NCI-H446 treated with DMSO at 0.1 percent for 48 hours (cell line): ENCODE data around the gene COLGALT1.
"Not testable (repeated sequence)": the region's sequence is repeated elsewhere in the genome, so short reads cannot be mapped to it uniquely, and the experiment has no call there.

Source experiments
- DNase-seq: peaks from one replicate; lab custom pipeline; 2025; lab: John Stamatoyannopoulos, UW

The COLGALT1 gene

DNA sequence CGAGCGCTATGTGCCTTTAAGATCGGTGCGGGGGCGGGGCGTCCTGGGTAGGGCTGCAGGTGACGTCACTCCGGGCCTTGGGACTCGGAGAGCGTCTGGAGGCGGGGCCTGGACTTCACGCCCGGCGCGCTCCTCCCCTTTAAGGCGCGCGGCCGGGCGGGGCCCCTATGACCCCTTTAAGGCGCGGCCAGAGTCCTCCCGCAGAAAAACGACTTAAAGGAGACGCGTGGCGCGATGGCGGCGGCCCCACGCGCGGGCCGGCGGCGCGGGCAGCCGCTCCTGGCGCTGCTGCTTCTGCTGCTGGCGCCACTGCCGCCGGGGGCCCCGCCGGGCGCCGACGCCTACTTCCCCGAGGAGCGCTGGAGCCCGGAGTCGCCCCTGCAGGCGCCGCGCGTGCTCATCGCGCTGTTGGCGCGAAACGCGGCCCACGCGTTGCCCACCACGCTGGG lies at the start of gene COLGALT1:
Gene COLGALT1, plus strand, starts transcription at position 170 of the 449 bp plus-strand sequence. Its CDS starts 65 bp downstream, at position 235.
- DNase-seq, result peak; percentile 91

DNA sequence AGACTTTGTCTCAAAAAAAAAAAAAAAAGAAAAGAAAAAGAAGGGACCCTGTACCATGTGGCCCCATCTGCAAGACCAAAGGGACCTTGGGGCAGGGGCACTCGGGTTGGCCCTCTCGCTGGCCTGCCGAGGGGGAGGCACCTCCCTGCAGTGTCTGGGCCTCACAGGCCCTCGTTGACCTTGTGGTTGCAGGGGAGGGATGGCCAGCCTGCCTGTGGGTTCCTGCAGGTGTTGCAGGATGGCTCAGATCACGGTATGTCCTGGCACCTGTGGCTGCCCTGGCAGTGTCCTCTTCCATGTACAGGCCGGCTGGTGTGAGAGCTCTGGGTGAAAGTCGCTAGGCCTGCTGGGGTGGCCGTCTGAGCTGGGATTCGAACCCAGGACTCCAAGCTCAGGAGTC lies 48.7 kb upstream of the COLGALT1 start:
- no peak for DNase-seq

DNA sequence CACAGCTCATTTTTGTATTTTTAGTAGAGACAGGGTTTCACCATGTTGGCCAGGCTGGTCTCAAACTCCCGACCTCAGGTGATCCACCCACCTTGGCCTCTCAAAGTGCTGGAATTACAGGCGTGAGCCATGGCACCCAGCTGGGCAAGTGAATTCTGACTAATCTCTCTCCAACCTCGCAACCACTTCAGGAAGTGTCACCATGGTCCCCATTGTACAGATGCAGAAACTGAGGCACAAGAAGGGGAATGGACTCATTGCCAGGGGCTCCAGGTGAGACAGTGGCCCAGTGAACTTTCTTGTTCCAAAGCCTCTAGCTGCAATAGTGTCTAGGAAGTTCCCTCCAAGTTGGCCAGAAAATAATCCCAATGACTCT lies 46.9 kb upstream of the COLGALT1 start:
- DNase-seq, result not testable (repeated sequence)

DNA sequence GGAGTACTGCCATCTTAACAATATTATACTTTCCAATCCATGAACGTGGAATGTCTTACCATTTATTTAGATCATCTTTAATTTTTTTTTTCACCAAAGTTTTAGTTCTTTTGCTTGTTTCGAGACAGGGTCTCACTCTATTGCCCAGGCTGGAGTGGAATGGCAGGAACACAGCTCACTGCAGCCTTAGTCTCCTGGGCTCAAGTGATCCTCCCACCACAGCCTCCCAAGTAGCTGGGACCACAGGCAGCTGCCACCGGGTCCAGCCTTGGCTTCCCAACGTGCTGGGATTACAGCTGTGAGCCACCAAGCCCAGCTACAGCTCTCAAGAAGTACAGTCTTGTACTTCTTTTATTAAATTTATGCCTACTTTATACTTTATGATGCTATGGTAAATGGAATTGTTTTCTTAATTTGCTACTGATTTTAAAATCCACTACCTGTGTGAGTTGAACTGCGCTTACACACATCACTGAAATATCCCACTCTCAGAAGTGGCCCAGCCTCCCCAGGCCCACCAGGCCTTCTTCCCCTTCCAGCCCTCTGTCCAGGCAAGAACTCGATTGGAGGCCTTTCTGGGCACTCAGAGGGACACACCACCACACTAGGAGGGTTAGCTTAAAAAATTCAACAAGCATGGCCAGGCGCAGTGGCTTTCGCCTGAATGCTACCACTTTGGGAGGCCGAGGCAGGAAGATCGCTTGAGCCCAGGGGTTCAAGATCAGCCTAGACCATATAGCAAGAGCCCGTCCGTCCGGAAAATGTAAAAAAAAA lies 45.0 kb upstream of the COLGALT1 start:
- DNase-seq, result no peak

DNA sequence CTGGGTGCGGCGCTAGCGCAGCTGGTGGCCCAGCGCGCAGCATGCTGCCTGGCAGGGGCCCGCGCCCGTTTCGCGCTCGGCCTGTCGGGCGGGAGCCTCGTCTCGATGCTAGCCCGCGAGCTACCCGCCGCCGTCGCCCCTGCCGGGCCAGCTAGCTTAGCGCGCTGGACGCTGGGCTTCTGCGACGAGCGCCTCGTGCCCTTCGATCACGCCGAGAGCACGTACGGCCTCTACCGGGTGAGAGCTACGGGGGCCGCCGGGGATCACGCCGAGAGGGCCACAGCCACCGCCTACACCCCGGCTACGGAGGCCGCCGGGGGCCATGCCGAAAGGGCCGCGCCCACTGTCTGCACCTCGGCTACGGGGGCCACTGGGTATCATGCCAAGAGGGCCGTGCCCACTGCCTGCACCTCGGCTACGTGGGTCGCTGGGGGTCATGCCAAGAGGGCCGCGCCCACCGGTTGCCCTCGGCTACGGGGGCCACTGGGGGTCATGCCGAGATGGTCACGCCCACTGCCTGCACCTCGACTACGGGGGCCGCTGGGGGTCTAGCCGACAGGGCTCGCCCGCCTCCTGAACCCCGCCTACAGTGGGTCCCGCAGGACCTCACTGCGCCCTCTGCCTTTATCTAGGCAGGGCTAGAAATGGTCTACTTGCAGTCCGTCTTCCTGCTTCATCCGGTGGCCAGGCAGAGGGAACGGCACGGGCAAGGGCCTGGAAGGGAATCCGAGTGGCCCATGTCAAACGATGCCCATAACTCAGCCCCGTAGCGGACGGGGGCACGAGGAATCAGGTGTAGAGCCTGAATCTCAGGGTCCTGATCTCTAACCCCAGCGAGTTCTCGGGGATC lies 43.5 kb upstream of the COLGALT1 start:
- peak; percentile 42 for DNase-seq

DNA sequence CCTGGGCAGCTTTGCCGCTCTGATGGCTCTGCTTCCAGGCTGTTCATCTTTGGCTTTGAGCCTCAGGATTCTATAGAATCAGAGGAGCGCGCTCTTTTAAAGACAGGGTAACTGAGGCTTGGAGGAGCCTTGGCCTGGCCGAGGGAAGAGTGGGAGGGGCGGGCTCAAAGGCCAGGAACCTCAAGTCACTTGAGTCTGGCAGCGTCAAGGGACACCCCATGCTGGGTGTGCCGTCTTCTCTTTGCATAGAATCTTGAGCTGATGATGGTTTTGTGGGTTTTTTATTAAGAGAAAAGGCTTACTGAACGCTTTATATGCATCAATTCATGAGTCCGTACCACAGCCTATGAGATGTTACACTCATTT lies 42.9 kb upstream of the COLGALT1 start:
- no peak for DNase-seq

DNA sequence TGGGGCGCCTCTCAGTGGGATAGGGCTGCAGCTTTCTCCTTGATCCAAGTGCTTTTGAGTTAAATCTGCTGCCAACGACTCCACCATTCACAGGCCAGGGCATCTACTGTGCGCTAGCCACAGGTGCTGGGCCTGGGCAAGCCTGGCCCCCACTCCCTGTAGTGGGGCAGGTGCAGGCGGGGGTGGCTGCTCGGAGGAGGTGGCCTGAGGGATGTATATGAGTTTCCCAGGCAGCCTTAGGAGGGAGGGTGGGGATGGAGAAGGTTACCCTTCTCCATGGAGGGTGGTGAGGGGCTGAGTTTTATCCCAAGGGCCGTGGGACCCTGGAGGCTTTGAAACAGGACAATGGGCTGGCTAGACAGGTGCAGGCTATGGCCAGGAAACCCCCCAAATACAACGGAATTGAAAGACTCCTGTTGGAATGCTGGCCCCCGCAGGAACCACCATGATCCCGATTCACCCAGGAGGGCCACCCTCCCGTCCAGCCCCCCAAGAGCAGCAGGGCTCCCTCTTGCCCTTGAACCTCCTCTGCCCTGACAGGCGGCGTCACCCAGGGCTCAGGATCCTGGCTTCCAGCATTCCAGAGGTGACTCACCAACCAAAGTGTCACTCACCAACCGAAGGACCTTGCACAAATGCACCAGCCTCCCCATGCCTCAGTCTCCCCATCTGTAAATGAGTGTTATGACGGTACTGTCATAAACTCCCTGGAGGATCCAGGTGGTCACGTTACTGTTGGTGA lies 39.9 kb upstream of the COLGALT1 start:
- DNase-seq, result no peak

DNA sequence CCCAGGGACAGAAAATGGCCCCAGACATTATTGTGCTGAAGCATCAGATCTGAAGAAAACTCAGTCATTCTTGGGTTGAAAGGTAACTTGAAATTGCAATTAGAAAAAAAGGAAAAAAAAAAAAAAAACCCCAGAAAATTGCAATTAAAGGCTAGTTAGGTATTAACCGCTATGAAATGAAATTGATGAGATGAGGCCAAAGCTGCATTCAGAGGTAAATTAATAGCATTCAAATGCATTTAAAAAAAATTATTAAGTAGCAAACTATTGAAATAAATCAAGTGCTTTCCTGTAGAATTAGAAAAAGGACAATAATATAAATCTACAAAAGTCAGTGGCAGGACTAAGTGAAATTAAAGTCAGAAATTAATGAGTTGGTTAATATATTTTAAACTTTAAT lies 37.6 kb upstream of the COLGALT1 start:
- no peak for DNase-seq

DNA sequence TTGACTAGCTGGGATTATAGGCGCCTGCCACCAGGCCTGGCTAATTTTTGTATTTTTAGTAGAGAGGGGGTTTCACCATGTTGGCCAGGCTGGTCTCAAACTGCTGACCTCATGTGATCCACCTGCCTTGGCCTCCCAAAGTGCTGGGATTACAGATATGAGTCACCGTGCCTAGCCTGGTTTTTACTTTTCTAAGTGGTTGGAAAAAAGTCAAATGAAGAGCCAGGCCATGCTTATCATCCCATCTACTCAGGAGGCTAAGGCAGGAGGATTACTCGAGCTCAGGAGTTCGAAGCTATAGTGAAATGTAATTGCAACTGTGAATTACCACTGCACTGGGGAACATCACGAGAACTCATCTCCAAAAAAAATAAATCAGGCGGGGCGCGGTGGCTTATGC lies 36.8 kb upstream of the COLGALT1 start:
- not testable (repeated sequence) for DNase-seq

DNA sequence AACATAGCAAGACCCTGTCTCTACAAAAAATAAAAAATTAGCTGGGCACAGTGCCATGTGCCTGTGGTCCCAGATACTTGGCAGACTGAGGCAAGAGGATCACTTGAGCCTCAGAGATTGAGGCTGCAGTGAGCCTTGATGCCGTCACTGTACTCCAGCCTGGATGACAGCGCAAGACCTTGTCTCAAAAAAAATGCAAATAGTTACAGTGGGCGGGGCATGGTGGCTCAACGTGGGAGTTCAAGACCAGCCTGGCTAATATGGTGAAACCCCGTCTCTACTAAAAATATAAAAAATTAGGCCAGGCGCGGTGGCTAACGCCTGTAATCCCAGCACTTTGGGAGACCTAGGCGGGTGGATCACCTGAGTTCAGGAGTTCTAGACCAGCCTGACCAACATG lies 35.5 kb upstream of the COLGALT1 start:
- DNase-seq, result peak; percentile 2

DNA sequence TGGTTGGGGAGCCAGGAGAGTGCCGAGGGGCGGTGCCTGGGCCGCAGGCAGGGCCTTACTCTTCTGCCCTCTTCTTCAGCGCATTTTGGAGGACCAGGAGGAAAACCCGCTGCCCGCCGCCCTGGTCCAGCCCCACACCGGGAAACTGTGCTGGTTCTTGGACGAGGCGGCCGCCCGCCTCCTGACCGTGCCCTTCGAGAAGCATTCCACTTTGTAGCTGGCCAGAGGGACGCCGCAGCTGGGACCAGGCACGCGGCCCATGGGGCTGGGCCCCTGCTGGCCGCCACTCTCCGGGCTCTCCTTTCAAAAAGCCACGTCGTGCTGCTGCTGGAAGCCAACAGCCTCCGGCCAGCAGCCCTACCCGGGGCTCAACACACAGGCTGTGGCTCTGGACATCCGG lies 34.6 kb upstream of the COLGALT1 start:
- no peak for DNase-seq

DNA sequence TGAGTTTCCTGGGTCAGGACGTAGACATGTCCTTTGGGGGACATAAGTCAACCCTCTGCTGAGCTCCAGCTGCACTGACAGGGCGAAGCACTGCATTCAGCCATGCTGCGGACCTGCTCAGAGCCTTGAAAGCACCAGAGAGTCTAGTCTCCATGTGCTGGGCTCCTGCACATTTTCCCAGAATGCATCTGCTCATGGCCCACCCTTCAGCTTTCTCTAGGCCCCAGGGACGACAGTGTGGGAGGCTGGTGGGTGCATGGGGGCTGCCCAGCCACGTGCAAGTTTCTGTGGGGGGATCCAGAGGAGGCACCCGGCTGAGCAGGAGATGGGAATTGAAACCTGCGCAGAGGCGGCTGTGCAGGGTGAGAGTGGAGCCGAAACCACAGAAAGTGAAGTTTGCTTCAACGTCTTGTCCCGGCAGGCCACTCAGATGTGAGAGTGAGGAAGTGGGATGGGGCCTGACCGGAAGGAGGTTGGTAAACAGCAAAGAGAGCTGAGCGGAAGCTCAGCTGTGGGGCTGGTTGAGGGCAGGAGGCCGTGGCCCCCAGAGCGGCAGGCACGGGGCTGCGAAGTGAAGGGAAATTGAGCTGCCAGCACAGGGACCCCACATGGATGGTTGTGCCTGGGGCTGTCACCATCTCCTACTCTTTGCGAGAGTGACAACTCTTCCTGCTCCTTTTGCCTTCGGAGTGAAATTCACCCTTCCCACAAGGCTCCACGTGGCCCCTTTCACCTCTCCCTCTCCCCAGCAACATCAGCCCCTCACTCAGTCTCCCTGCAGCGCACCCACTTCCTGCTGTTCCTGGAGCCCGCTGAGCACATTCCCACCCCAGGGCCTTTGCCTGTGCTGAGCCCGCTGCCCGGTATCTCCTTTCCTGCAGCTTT lies 32.2 kb upstream of the COLGALT1 start:
- no peak for DNase-seq

DNA sequence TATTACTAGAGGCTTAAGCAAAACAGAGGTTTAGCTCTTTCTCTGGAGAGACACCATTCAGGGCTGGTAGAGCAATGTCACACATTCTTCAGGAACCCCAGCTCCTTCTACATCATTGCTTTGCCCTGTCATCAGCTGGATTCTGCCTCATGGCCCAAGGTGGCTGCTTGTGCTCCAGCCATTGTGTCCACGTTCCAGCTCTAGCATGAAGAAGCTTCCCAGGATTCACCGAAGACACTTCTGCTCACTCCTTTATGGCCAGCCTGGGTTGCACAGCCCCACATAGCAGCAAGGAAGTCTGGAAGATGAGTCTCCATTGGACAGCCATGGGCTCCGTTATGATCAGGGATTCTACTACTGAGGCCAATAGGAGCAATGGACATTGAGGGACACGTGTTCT lies 30.8 kb upstream of the COLGALT1 start:
- no peak for DNase-seq

DNA sequence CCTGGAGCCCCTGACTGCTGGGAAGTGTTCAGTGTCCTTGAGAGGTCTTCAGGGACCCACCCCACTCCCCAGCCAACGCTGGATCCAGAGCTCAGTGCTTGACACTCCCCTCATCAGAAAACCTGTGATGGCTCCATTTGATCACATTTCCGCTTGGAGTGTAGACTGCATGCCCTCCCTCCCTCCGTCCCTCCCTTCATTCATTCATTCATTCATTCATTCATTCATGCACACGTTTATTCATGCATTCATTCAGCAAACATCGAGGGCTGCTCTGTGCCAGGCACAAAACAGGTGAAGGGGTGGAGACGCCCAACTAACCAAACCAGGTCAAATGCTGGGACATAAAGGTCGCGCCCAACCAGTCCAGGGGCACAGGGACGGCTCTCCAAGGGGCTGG lies 30.3 kb upstream of the COLGALT1 start:
- DNase-seq, result no peak

DNA sequence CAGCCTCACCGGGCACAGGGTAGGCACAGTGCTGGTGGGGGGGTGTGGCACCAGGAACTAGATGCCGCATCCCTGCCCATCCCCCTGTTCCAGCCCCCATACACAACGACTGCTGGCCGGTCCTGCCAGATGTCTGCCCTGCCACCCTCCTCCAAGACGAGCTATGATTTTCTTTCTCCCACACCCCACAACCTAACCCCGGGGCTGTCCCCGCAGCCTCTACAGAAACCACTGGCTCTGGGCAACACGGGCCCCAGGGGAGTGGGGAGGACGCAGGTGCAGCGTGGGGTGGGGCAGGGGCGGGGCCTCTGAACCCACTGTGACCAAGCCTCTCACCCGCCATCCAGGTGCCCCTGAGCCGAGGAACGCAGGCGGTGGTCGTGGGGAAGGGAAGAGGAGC lies 28.5 kb upstream of the COLGALT1 start:
- DNase-seq, result no peak

DNA sequence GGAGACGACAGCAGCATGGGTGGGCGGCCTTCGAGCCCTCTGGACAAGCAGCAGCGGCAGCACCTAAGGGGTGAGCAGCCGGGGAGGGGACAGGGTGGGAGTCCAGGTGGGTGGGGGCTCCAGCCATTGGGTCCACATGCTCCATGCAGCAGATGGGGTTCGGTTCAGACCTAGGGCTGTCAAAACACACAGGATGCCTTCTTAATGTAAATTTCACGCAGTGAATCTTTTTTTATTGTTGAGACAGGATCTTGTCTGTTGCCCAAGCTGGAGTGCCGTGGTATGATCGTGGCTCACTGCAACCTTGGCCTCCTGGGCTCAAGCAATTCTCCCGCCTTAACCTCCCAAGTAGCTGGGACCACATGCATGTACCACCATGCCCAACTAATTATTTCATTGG lies 28.1 kb upstream of the COLGALT1 start:
- DNase-seq, result no peak

DNA sequence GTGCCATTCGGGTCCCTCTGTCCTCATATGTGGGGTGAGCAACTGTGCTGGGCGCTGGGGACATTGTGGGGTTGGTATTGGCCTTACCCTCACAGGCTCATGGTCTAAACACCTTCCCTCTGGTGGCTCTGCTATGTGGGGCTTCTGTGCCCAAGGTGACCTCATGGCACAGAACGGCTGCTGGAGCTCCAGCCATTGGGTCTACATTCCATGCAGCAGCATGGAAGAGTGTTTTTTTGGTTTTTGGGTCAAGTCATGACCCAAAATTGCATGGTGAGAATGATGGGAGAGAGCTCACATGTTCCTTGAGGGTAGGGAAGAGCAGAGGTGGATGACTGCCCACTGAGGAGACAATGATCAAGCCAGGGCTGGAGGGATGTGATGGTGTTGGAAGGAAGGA lies 26.8 kb upstream of the COLGALT1 start:
- DNase-seq, result no peak

DNA sequence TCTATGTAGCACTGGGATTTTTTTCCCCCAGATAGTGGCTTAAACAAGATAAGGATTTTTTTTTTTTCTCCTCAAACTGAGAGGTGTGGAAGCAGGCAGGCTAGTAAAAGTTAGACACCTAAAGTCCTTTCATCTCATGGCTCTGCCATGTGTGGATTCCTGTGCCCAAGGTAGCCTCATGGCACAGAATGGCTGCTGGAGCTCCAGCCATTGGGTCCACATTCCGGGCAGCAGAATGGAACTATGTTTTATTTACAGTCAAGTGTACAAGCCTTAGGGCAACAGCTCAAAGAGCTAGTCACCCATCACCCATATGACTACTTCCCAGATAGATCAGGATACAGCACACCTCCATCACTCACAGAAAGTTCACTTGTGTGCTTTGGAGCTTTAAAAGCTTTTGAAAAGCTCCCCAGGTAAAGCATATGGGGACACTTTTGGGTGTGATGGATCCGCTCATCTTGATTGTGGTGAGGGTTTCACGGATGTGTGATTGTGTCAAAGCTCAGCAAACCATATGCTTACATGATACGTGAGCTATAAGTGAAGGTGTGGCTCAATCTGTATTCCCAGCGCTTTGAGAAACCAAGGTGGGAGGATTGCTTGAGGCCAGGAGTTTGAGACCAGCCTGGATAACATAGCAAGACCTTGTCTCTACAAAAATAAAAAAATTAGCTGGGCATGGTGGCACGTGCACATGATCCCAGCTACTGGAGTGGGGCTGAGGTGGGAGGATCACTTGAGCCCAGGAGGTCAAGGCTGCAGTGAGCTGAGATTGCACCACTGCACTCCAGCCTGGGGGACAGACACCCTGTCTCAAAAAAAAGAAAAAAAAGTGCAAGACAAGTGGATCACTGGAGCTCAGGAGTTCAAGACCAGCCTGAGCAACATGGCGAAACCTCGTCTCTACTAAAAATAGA lies 25.9 kb upstream of the COLGALT1 start:
- DNase-seq, result no peak

DNA sequence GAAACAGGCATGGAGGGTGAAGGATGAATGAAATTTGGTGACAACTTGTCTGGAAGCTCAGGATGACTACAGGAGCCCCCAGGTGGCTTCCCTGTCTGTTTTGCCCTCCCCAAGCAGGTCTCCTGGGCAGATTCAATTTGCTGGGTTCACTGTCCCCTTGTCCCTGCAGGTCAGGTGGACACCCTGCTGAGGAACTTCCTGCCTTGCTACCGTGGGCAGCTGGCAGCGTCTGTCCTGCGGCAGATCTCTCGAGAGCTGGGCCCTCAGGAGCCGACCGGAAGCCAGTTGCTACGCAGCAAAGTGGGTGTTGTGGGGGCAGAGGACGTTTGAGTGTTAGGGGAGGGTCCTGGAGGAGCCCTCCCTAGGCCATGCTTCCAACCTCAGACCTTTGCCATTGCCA lies 24.9 kb upstream of the COLGALT1 start:
- no peak for DNase-seq

DNA sequence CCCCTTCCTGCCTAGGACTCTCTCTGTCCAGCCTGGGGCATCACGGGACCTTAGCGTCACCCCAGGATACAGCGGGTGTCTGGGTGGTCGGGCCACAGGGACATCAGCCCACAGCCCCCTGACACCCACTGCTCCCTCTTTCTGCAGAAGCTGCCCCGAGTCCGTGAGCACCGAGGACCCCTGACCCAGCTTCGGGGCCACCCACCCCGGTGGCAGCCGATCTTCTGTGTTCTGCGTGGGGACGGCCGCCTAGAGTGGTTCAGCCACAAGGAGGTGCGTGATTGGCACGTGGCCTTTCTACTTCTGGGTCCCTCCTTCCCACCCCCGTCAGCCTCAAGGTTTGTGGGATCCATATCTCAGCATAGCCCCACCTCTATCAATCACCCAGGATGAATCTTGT lies 23.3 kb upstream of the COLGALT1 start:
- no peak for DNase-seq

DNA sequence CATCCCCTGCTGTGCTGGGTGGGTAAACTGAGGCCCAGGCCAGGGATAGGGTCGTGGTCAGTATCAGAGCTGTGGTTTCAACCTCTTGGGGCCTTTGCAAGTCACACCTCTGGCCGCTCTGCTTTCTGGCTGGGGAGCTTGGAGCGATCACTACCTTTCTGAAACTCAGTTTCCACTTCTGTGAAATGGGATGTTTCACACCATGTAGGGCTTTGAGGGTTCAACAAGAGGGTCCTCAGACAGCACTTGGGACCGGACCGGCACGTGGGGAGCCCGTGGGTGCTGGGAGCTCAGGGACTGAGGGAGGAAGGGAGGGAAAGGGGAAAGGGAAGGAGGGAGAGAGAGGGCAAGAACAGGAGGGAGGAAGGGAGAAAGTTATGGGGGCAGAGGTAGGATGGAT lies 22.9 kb upstream of the COLGALT1 start:
- no peak for DNase-seq
